HG03064 (cell line): ENCODE measurements around the gene PRKAB1.
"Not testable (repeated sequence)": the region's sequence is repeated elsewhere in the genome, so short reads cannot be mapped to it uniquely, and the experiment has no call there.

Experiments
- ATAC-seq: cut with Tn5 transposase; IDR thresholded peaks from one replicate; pipeline ENCODE4 v1.9.1; 2021; ENCODE audit warnings: low read depth; ENCODE audit not compliant: unreplicated experiment

The PRKAB1 gene

DNA sequence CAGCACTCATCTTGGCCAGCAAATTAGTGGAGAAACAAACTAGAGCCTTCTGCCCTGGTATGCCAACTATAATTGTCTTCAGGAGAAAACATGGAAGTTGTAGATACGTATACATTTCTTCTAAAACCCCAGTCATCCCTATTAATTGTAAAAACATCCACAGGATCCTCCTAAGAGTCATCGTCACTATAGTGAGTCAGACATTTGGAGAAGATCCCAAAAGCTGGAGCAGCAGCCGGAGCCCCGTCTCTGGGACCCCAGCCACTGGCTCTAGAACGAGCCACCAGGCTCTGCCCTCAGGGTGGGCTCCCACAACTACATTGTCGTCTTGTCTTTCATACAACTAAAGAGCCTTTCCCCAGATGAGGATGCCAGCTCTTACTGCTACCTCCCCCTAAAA lies 15.5 kb downstream of the PRKAB1 start:
- no peak for ATAC-seq

DNA sequence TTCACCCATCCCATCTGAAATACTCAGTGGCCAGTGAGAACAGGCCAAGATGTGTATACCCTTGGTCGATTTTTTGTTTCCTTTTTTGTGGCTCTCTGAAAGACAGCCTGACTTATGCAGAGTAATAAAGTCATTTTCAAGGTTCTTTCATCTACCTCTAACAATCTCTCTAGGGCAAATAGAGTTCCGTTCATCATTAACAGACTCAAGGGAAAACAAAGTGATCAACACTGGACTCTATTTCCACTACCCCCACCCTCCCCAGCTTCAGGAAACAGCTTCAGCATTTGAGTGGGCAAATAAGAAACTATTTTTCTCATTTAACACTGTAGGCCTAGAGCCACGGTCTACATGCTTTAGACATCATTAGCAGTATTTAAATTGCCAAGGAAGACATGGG lies 15.9 kb downstream of the PRKAB1 start:
- no peak for ATAC-seq

DNA sequence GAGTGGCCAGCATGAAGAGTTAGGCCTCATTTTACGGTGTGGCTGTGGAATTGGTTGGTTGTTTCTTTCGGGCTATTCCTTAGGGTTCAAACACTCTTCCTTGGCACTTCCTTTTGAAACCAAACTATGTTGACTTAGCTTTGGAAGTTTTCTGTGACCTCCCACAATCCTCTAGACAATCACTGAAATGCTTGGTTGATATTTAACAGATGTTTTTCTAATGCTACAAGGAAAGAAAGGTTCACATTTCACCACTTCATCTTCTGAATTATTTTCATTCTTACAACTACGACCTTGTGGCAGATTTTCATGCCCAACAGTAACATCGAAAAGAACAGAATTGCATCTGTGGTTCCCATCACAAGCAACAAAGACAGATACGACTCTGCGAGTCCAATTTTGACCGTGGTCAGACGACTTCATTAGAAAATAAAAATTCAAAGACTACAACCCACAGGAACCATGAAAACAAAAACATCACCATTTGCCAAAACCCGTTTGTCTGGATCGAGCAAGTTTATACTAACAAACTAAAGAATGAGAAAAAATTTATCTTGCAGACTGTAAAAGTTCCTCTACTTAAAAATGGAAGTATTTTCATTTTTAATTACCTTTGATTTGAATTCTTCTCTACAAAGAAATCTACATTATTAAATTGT lies 16.9 kb downstream of the PRKAB1 start:
- ATAC-seq: no peak

- no peak for ATAC-seq
Measured at GRCh38 chr12:119685375-119685774, 17.4 kb downstream of the PRKAB1 start.

GRCh38 chr12:119686355-119686754 lies 18.4 kb downstream of the PRKAB1 start:
- no peak for ATAC-seq

GRCh38 chr12:119686776-119687175 lies 18.8 kb downstream of the PRKAB1 start:
- ATAC-seq: no peak

DNA sequence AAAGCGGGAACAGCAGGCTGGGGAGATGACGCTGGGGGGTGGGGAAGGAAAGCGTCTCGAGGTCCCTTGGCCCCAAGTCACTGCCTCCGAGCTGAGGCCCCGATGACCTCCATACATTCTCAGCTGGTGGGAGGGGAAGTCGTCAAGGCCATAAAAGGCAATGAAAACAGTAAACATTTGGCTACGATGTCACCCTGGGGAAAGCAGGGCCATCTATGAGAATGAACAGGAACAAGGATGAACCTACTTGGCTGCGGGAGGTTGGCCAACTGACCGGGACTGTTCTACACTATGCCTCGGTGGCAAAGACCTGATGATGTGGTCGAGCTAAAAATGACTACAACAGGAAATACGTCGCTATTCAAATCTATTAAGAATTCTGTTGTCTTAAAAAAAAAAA lies 19.5 kb downstream of the PRKAB1 start:
- ATAC-seq: no peak

DNA sequence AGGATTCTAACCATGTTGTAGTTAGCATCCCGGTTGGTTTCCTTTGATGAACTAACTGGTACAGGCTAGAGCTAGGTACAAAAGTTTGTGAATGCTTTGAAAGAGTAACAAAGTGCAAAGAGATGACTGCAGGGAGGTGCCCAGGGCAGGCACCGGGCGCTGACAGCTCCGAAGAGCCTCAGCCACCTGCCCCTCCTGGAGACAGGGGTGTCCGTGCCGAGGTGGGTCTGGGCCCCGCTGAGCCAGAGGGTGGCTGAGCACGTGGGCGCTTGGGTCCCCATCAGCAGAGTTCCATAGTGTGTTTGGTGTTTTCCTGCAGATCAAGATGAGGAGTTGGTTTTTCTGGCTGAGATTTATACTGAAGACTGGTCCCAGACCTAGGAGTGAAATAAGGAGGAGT lies 19.9 kb downstream of the PRKAB1 start:
- ATAC-seq: no peak

DNA sequence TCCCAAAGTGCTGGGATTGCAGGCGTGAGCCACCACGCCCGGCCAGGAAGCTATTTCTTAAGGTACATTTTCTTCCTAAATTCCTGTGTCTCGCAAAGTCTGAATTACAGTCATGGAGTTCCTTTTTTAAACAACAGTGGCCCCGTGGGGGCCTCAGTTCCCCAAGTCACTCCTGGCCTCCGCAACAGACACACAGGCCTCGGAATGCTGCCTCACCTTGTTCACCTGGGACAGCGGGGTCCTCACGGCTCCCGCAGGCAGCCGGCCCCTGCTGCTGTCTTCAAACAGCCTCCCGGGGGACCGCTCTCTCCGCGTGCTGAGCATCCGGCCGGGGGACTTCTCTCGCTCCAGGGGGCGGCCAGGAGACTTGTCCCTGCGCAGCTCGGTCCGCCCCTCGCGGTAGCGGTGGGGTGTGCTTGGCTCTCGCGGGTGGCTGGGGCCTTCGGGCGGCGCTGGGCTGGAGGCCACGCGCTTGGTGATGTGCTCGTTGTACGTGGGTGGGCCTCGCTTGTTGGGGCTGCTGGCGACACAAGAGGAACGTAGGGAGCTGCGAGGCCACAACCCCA lies 22.1 kb downstream of the PRKAB1 start:
- ATAC-seq: no peak

- no peak for ATAC-seq
Measured at GRCh38 chr12:119691202-119691810, 23.4 kb downstream of the PRKAB1 start.

- ATAC-seq: no peak
Measured at GRCh38 chr12:119692410-119692809, 24.5 kb downstream of the PRKAB1 start.

DNA sequence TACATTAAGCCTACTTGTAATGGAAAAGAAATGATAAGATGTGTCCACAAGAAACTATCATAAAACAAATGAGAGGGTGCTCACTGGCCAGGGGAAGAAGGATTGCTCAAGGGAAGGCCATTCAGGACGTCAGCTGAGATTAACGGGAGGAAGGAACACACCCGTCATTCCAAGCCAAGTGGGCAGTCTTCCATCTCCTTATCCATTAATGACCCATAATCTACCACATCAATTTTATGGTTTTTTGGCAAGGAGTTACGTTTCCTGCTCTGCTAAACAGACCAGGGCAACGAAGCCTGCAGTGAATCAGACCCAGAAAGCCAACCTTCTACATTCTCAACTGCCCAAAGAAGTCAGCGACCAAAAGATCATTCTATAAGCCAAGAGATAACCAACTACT lies 25.1 kb downstream of the PRKAB1 start:
- no peak for ATAC-seq

- no peak for ATAC-seq
Measured at GRCh38 chr12:119693511-119693910, 25.6 kb downstream of the PRKAB1 start.

DNA sequence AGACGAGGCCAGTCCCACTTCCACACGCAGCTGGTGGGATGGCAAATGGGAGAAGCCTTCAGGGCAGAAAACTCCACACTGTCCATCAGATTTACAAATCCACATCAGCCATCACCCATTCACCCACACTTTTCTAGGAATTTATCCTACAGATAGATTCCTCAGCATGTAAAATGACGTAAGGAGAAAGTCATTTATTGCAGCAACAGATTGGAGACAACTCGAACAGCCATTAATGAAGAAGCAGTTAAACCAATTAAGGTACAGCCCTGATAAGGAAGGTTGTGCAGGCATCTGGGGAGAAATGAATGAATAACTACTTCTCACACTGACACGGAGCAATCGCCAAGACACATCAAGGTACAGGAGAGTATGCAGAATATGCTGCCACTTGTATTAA lies 26.2 kb downstream of the PRKAB1 start:
- no peak for ATAC-seq

- no peak for ATAC-seq
Measured at GRCh38 chr12:119695034-119695433, 27.1 kb downstream of the PRKAB1 start.

GRCh38 chr12:119696943-119697342 lies 29.0 kb downstream of the PRKAB1 start:
- ATAC-seq: no peak

- ATAC-seq: no peak
Measured at GRCh38 chr12:119699199-119699760, 31.3 kb downstream of the PRKAB1 start.

DNA sequence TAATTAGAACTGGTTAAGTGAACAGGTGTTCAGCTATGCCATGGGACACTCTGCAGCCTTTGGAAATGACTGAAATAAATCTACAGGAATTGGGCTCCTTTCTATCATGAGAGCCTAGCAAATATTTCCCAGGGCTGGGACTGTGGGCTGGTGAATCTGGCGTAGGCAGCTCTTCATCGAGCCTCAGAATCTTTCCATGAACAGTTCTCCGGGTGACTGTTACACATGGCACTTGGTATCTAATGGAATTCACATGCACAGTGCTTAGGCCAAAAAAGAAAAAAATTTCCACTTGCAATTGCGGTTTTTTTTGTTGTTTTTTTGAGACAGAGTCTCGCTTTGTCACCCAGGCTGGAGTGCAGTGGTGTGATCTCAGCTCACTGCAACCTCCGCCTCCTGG lies 32.1 kb downstream of the PRKAB1 start:
- ATAC-seq: no peak

- no peak for ATAC-seq
Measured at GRCh38 chr12:119704065-119704747, 36.3 kb downstream of the PRKAB1 start.

DNA sequence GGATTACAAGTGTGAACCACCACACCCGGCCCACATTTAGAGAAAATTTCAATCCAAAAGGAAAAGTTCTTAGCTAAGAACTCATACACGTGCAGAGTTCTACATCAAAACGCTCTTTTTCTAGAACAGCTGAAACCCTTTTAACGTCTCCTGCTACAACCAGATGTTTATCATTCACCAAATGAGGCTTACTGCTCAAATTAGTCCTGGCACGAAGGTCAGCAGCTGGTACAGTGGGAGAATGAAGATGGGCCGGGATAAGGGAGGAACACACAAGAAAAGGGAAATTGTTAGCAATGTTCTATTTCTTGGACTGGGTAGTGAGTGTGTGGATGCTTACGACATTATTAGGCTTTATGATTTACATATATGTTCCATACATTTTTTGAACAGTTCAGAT lies 37.2 kb downstream of the PRKAB1 start:
- no peak for ATAC-seq

GRCh38 chr12:119706427-119706826 lies 38.5 kb downstream of the PRKAB1 start:
- not testable (repeated sequence) for ATAC-seq
